HG03097 (cell line): ENCODE results near the gene TEDC2.
"Not testable (repeated sequence)": the region's sequence is repeated elsewhere in the genome, so short reads cannot be mapped to it uniquely, and the experiment has no call there.

Experiments
- ATAC-seq: cut with Tn5 transposase; IDR thresholded peaks from one replicate; pipeline ENCODE4 v1.9.1; 2021; ENCODE audit not compliant: unreplicated experiment, low FRiP score

Gene TEDC2, protein sequence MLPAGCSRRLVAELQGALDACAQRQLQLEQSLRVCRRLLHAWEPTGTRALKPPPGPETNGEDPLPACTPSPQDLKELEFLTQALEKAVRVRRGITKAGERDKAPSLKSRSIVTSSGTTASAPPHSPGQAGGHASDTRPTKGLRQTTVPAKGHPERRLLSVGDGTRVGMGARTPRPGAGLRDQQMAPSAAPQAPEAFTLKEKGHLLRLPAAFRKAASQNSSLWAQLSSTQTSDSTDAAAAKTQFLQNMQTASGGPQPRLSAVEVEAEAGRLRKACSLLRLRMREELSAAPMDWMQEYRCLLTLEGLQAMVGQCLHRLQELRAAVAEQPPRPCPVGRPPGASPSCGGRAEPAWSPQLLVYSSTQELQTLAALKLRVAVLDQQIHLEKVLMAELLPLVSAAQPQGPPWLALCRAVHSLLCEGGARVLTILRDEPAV

DNA sequence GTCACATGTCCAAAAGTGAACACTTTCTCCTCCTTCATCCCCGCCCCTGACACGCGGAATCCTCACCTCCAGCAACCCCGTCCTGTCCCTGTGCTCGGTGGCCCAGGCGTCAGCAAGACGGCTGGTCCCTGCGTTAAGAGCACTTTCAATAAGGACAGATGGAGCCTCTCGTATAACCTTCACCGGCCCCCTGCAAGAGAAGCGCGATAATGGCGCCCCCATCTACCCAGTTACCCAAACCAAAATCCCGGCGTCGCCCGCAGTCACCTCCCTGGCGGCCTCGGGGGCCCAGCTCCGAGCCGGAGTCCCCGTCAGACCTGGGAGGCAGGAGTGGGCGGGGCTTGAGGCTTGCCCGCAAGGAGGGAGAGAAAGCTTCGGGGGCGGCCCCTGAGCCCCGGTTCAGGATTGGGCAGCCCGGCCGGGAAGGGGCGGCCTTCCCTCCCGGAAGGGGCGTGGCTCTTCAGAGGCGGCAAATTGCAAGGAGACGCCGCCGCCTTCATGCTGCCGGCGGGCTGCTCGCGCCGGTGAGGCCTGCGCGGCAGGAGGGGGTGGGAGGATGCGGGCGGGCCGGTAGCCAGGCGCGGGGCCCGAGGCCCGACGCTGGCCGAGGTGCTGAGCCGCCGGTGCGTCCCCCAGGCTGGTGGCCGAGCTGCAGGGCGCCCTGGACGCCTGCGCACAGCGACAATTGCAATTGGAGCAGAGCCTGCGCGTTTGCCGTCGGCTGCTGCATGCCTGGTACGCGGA lies at the start of gene TEDC2:
Gene TEDC2 (plus strand): TSS at position 463 of the 744 bp plus-strand sequence. CDS start 36 bp downstream, at position 499.
- ATAC-seq = peak; percentile 79

DNA sequence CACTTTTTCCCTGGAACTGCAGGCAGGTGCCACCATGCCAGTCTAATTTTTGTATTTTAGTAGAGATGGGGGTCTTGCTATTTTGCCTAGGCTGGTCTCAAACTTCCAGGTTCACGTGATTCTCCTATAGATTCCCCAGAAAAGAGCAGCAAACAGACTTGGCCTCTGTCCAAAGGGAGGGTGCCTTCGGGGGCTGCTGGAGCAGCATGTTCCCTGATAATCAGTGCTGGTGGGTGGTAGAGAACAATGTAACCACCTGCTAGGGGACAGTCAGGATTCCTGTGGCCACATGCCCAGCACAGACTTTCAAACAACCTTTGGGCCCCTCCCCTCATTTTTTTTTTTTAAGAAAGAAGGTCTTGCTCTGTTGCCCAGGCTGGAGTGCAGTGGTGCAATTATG lies 44.8 kb upstream of the TEDC2 start:
- no peak for ATAC-seq

DNA sequence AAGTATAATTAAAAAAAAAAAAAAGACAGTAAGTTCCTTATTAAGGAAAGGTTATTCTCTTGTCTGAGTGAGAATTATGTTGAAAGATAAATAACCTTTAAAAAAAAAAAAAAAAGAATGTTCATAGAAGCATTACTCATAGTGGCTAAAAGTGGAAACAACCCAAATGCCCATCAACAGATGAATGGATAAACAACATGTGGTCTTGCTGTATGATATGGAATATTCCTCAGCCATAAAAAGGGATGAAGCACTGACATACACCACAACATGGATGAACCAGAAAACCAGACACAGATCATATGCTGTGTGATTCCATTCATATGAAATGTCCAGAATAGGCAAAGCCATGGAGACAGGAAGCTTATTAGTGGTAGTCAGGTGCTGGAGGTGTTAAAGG lies 39.9 kb upstream of the TEDC2 start:
- no peak for ATAC-seq

DNA sequence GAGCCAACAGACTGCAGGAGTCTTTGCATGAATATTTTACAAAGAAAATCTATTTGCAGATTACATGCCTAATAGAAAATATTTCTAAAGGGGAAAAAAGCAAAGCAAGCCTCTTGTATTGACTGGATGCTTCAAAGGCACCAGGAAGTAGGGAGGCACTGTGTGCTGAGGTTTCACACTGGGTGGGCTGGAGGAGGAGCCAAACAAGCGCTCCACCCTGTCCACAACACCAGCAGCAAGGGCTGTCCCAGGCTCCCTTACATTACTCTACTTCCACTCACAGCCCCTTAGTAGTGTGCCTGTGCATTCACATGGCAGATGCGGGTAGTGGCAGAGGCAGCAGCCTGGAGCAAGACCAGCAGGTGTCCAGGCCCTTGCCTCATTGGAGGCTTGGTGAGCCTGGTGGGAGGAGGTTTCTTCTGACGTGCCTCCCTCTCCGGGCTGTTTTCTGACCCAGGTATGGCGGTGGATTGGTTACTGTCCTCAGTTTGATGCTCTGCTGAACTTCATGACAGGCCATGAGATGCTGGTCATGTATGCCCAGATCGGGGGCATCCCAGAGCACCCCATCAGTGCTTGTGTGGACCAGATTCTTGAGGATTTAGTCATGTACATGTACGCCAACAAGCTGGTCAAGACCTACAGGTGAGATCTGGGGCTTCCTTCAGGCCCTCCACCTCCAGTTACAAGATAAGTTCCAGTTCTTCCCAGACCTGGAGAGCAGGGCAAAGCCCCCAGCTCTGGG lies 37.6 kb upstream of the TEDC2 start:
- ATAC-seq = no peak

GRCh38 chr16:2424061-2425007 lies 35.6 kb upstream of the TEDC2 start:
- ATAC-seq = no peak

DNA sequence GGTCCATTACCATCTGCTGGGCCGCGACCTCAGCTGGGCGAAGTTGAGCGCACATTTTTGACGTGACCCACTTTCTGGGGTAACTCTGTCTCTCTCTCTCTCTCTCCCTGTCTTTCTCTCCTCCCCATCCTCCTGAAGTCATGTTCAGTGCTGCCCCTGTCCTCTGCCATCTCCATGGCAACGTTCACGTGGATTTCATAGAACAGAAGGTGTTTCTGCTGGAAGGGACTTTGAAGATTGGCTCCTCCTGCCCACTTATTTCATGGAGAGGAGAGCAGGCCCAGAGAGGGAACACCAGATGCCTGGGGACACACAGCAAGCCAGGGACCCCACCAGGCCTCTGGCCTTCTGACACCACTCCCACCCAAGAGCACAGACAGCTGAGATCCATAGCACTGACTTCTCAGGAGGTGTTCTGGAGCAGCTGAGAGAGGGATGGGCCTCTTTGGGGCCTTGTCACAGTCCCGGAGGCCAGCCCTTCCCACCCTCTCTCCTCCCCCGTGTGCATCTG lies 34.8 kb upstream of the TEDC2 start:
- ATAC-seq = no peak

DNA sequence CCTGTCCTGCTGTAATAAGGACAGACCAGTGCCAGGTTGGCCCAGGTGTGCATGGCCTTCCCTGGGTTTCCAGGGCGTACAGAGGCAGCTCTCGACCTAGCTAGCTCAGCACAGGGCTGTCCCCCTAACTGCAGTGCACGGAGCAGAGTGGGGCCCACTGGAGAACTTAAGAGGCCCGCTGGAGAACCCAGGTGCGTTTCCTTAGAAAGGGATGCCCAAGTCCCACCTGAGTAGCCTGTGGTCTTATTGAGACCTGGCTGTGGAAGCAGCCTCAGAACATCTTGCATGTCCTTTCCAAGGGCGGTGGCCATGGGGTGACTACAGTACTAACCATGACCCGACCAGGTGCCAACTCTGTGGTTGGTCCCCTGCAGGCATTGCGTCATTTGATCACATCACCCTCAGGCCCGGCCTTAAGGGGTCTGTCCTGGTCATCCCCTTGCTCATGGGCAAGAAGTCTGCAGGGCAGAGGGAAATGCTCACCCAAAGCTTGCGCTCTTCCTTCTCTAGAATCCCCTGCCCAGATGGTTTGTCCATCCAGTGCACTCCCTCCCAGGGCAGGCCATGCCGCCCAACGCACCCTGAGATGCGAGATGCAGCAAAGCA lies 34.0 kb upstream of the TEDC2 start:
- no peak for ATAC-seq

DNA sequence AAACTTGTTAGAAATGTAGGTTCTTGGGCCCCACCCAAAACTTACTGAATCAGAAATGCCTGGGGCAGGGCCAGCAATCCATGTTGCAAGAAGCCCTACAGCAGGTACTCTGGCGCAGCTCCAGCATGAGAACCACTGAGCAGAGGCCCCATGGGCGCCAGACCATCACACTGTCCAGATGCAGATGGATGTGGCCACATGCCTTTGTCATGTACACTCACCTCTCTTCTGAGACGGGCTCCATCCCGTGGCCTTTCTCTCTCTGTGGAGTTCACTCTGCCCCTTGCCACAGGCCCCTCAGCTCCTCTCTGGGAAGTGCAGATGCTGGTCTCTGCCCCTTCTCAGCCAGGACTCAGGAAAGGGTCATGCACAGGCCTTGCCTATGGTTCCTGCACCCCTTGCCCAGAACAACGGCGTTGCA lies 33.0 kb upstream of the TEDC2 start:
- no peak for ATAC-seq

DNA sequence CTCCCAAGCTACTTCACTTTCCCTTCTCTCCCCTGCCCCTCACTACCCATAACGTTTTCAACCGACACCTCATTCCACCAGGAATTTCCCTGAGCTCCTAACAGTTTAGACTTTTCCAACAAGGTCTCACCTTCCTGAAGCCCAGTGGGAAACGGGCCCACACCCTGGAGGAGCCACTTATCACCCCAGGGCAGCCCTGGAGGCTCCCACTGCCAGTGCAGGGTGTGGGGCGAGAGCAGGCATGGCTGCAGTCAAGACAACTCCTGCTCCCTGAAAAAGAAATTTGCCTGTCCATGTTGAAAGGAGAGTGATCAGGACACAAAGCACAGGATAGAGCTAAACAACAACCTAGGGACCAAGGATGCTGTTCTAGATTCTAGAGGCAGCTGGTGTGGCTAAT lies 32.4 kb upstream of the TEDC2 start:
- ATAC-seq = no peak

DNA sequence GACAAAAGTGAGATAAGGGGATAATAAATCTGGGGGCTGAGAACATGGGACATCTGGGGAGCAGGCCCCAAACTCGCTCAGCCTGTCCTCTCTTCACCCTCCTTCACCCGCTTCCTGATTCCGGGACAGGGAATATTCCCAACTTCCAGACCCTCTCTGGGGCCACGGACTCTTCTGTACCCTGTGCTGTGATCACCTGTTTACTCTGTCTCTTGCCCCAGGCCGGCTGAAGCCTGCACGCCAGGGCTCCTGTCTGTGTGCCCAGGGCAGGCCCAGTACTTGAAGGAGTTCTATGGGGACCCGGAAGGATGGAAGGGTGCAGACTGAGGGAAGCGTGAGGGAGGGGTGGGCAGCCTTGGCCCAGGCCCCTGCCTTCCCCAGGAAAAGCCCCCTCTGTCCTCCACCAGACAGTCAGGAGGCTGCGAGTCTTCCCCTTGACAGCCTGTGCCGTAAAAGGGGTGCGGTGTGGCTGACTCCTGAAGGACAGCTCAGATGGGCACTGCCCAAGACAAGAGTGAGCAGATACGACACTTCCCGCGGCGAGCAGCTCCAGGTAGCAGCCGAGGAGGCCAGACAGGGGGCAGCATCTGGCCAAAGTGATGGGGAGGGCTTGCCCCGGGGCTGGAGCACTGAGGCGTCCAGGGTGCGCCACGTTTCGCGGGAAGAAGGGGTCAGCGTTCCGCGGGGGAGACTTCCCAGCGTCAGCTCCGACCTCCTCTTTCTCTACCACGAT lies 31.7 kb upstream of the TEDC2 start:
- ATAC-seq = no peak

GRCh38 chr16:2428784-2429033 lies 31.2 kb upstream of the TEDC2 start:
- no peak for ATAC-seq

DNA sequence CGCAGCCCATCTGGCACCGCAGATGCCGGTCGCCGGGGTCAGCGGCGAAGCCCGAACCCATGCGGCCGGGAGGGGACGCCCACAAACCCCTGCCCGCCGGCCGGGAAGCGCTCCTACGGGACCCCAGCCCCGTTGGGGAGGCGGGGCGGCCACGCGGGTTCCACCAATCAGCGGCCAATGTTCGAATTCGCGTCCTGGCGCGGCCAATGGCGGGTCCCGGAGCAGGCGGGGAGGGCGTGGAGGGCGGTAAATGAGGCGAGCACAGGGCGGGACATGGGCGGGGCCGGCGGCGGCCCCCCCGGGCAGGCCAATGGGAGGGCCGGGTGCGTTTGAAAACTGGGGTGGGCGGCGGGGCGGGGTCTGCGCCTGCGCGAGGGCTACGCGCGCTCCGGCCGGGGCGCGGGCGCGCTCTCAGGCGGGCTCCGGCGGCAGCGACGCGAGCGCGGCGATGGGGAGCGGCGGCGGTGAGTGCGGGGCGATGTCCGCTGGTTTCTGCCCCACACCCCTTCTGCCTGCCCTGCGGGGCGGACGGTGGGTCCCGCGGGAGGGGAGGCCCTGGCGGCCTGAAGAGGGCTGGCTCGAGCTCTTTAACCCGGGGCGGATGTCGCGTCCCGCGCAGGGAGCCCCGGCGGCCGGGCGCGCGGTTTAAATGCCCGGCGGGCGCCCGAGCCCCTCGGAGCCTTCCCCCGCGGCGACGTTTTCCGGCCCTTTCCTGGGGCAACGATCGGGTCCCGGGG lies 30.7 kb upstream of the TEDC2 start, which contains the start of gene CCNF:
Gene CCNF (plus strand): TSS at position 414 of the 737 bp plus-strand sequence. CDS start 35 bp downstream, at position 449.
- peak; percentile 70 for ATAC-seq

GRCh38 chr16:2429771-2430663 lies 29.9 kb upstream of the TEDC2 start:
- no peak for ATAC-seq

DNA sequence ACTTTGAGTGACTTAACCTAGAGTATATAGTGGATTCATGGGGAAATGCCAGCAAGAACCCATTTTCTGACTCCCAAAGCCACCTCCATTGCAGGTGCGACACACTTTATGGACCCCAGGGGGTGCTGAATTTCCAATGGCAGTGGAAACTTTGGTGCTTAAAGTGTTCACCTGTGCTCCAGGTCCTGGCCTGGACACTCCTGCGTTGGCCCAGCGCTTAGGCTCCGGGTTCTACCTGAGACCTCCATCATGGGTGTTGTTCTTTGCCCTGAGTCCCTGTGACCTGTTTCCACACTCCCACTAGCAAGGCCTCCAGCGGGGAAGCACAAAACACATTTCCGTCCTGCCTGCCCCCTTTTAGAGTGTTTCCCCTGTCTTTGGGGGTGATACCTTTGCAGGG lies 27.6 kb upstream of the TEDC2 start:
- ATAC-seq = no peak

DNA sequence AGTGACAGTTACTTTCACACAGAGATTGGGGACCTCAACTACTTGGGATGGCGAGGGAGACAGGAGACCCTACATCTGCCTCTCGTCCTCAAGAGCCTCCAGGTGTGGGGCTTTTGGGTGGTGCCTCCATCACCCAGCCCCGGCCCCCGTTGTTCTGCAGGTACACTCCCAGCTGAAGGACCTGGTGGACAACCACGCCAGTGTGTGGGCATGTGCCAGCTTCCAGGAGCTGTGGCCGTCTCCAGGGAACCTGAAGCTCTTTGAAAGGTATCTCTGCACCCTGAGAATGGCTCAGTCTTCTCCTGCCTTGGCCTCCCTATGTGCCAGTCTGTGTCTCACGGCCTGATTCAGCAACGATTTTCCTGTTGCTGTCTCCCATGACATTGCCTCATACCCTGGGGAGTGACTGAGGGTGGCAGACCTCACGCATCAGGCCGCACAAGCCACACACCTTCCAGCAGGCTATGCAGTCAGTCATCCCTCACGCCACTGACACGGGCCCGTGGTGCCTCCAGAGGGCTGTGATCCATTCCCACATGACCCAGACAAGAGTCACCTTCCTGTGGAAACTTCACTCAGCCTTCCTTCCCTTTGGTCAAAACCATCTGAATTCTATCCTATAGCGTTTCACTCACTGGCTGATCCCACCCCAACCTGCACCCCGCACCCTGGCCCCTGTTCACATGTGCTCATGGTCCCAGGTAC lies 27.0 kb upstream of the TEDC2 start:
- no peak for ATAC-seq

- not testable (repeated sequence) for ATAC-seq
These were observed 24.7 kb upstream of the TEDC2 start for GRCh38 chr16:2435236-2435635.

DNA sequence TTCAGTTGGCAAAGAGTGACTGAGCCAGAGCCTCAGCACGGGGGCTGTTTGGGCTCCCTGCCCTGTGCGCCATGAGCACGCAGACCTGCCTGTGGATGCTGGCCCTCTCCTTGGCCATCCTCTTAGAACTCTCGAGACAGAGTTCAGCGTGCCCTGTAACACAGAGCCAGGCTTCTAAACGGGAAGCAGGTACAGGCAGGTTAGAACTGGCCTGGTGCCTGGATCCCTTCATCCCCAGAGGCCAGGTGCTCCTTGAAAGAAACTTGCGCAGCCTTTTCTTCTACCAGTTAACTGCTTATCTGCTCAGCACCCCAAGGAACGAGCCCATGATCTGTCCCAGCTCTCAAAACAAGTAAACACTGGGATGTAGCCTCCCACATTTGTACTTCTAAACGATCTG lies 23.8 kb upstream of the TEDC2 start:
- ATAC-seq = no peak
